HepG2 (cell line): Measurements from ENCODE around the gene STX10. TPM values are rescaled to one million over a fixed set of nuclear protein-coding genes. Genes with fewer than 3 reads are reported as not detected.

Source experiments
- ATF7-NPFF ChIP-seq: sonication (generic); formaldehyde crosslinking; IDR thresholded peaks from 2 replicates; pipeline ENCODE4 v1.8.1; 2023; ENCODE audit warnings: mild to moderate bottlenecking, low read depth, missing genetic modification reagents, moderate library complexity
- KDM3A ChIP-seq: IDR thresholded peaks from 2 replicates; pipeline ENCODE4 v1.6.1; 2018; ENCODE audit warnings: low read depth, missing compliant biosample characterization
- LCORL ChIP-seq, 2 experiments: fragments of 450-650 bp in 1 of 2; sonication (generic) in 1 of 2; formaldehyde crosslinking in 1 of 2; IDR thresholded peaks; 2 replicates each; pipeline versions ENCODE4 v1.5.0 to v1.6.1; 2017 to 2020; ENCODE audit warnings: antibody characterized with exemption in 1 of 2, missing genetic modification reagents in 1 of 2
- MBD4 ChIP-seq: IDR thresholded peaks from 2 replicates; pipeline ENCODE4 v1.6.1; 2012; ENCODE audit warnings: low read length, inconsistent platforms, borderline replicate concordance
- NFATC3 ChIP-seq: sonication (generic); formaldehyde crosslinking; IDR thresholded peaks from 2 replicates; pipeline ENCODE4 v1.5.1; 2020; ENCODE audit warnings: mild to moderate bottlenecking, missing genetic modification reagents
- SMARCE1 ChIP-seq: fragments of 450-650 bp; IDR thresholded peaks from 2 replicates; pipeline ENCODE4 v1.6.1; 2017; ENCODE audit warnings: borderline replicate concordance
- SYNCRIP ChIP-seq: fragments of 200-400 bp; formaldehyde crosslinking; IDR thresholded peaks from 2 replicates; pipeline ENCODE4 v1.6.1; 2018; ENCODE audit warnings: mild to moderate bottlenecking, low read depth, low read length; ENCODE audit not compliant: insufficient read depth
- ZNF17 ChIP-seq: sonication (generic); formaldehyde crosslinking; IDR thresholded peaks from 2 replicates; pipeline ENCODE4 v1.5.0; 2020; ENCODE audit warnings: mild to moderate bottlenecking, missing genetic modification reagents
- ZNF264 ChIP-seq: sonication (generic); formaldehyde crosslinking; IDR thresholded peaks from 2 replicates; pipeline ENCODE4 v1.4.0; 2020; ENCODE audit warnings: missing genetic modification reagents
- polyA plus RNA-seq, 8 experiments: library from polyadenylated mRNA; depleted of rRNA in 3 of 8; stranded (reverse) in 7 of 8; unstranded in 1 of 8; fragments of >200 nt; fragmentation: Illumina TruSeq in 4 of 8; extraction: Trizol in 4 of 8; gene quantifications; 2 replicates each; pipeline versions ENCODE4 v1.2.1 to v1.2.3, GENCODE V29; 2011 to 2016; ENCODE audit warnings: low read depth in 4 of 8, missing spikeins in 1 of 8, mixed read lengths in 1 of 8; ENCODE audit not compliant: insufficient read depth in 1 of 8
- total RNA-seq, 5 experiments: library from RNA; depleted of rRNA; stranded (reverse); fragments of >200 nt; fragmentation: Illumina TruSeq; extraction: Trizol; gene quantifications; 2 replicates each; pipeline ENCODE4 v1.2.3, GENCODE V29; 2016; ENCODE audit warnings: low read depth in 1 of 5
- TF ChIP-seq, protein P1 (sequence below): sonication (generic); formaldehyde crosslinking; IDR thresholded peaks from 2 replicates; pipeline ENCODE4 v1.5.0; 2020; ENCODE audit warnings: mild to moderate bottlenecking, missing genetic modification reagents, borderline replicate concordance
- TF ChIP-seq, protein P2 (sequence below): sonication (generic); formaldehyde crosslinking; IDR thresholded peaks from 2 replicates; pipeline ENCODE4 v1.4.0; 2020; ENCODE audit warnings: missing genetic modification reagents
- TF ChIP-seq, protein P3 (sequence below): sonication (generic); formaldehyde crosslinking; IDR thresholded peaks from 2 replicates; pipeline ENCODE4 v1.4.0; 2020; ENCODE audit warnings: mild to moderate bottlenecking, missing genetic modification reagents
- TF ChIP-seq, protein P4 (sequence below): fragments of 450-650 bp; IDR thresholded peaks from 2 replicates; pipeline ENCODE4 v1.6.1; 2016
- TF ChIP-seq, protein P5 (sequence below): sonication (generic); formaldehyde crosslinking; IDR thresholded peaks from 2 replicates; pipeline ENCODE4 v1.4.0; 2020; ENCODE audit warnings: missing genetic modification reagents; ENCODE audit errors: not compliant biosample characterization
- TF ChIP-seq, protein P6 (sequence below): sonication (generic); formaldehyde crosslinking; IDR thresholded peaks from 2 replicates; pipeline ENCODE4 v1.5.0; 2020; ENCODE audit warnings: mild to moderate bottlenecking, missing genetic modification reagents
- TF ChIP-seq, protein P7 (sequence below): sonication (generic); formaldehyde crosslinking; IDR thresholded peaks from 2 replicates; pipeline ENCODE4 v1.5.0; 2020; ENCODE audit warnings: mild to moderate bottlenecking, missing genetic modification reagents

STX10 gene
- total and polyA plus RNA-seq, 2 of the 13 experiments (the other 11 are each of a cell fraction or from before 2014, with no cell fraction given): 47.9 to 66.4 TPM

DNA sequence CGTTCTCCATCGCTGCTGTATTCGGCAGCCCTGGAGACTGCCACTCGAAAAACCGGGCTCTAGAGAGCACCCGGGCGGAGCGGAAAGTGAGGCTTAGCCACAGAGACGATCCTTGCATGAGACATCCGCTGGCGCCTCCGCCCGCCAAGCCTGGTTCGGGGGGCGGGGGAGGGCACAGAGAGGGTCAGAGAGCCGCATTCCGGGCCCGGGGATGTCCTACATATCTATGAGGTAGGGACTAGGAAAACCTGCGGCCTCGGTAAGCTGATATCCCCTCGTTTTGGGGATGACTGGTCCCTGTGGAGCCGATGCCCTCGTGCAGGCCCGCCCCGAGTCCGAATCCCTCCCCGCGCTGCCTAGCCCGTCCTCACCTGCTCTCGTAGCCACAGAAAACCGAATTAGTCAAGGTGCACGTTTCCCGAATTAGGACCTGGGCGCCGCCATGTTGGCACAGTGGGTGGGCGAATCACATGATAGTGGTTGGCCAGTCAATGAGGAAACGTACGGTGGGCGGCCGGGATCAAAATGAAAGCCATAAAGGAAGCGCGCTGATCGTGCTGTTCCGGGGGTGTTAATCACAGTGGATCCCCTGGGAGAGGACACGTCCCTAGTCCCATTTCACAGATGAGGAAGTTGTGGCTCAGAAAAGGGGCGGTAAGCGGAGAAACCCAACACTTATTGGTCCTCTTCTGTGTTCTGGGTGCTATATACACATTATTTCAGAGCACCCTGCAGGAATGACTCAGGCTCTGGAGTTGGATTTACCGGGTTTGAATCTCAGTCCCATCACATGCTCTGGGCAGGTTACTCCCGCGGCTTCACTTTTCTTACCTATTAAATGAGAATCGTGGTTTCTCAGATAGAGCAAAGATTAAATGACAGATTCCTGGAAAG is 33.6 kb downstream of the STX10 start, which contains the start of gene TRMT1 (continued):
- TF ChIP-seq, protein P1, sequence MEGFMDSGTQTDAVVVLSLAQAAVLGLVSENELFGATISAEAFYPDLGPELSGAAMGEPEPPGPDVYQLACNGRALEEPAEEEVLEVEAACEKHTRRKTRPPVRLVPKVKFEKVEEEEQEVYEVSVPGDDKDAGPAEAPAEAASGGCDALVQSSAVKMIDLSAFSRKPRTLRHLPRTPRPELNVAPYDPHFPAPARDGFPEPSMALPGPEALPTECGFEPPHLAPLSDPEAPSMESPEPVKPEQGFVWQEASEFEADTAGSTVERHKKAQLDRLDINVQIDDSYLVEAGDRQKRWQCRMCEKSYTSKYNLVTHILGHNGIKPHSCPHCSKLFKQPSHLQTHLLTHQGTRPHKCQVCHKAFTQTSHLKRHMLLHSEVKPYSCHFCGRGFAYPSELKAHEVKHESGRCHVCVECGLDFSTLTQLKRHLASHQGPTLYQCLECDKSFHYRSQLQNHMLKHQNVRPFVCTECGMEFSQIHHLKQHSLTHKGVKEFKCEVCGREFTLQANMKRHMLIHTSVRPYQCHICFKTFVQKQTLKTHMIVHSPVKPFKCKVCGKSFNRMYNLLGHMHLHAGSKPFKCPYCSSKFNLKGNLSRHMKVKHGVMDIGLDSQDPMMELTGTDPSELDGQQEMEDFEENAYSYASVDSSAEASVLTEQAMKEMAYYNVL (CRISPR knock-in tag): no peak
- TF ChIP-seq ATF7-NPFF (CRISPR knock-in tag) (no peak), ZNF17 (CRISPR knock-in tag) (no peak), NFATC3 (CRISPR knock-in tag) (0 out of 2 replicates have a peak, but pooled peaks have one; percentile 56), SYNCRIP (no peak), ZNF264 (CRISPR knock-in tag) (peak; percentile 73), MBD4 (no peak), LCORL (IDR thresholded peaks at IDR 0.05) (no peak), LCORL (CRISPR knock-in tag; IDR thresholded peaks at IDR 0.05) (no peak), KDM3A (CRISPR knock-in tag) (0 out of 2 replicates have a peak, but pooled peaks have one; percentile 54), SMARCE1 (no peak)
- TF ChIP-seq, protein P2, sequence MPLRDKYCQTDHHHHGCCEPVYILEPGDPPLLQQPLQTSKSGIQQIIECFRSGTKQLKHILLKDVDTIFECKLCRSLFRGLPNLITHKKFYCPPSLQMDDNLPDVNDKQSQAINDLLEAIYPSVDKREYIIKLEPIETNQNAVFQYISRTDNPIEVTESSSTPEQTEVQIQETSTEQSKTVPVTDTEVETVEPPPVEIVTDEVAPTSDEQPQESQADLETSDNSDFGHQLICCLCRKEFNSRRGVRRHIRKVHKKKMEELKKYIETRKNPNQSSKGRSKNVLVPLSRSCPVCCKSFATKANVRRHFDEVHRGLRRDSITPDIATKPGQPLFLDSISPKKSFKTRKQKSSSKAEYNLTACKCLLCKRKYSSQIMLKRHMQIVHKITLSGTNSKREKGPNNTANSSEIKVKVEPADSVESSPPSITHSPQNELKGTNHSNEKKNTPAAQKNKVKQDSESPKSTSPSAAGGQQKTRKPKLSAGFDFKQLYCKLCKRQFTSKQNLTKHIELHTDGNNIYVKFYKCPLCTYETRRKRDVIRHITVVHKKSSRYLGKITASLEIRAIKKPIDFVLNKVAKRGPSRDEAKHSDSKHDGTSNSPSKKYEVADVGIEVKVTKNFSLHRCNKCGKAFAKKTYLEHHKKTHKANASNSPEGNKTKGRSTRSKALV (CRISPR knock-in tag): no peak
- TF ChIP-seq, protein P3, sequence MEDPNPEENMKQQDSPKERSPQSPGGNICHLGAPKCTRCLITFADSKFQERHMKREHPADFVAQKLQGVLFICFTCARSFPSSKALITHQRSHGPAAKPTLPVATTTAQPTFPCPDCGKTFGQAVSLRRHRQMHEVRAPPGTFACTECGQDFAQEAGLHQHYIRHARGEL (CRISPR knock-in tag): no peak
- TF ChIP-seq, protein P4, sequence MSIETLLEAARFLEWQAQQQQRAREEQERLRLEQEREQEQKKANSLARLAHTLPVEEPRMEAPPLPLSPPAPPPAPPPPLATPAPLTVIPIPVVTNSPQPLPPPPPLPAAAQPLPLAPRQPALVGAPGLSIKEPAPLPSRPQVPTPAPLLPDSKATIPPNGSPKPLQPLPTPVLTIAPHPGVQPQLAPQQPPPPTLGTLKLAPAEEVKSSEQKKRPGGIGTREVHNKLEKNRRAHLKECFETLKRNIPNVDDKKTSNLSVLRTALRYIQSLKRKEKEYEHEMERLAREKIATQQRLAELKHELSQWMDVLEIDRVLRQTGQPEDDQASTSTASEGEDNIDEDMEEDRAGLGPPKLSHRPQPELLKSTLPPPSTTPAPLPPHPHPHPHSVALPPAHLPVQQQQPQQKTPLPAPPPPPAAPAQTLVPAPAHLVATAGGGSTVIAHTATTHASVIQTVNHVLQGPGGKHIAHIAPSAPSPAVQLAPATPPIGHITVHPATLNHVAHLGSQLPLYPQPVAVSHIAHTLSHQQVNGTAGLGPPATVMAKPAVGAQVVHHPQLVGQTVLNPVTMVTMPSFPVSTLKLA: peak; percentile 51
- TF ChIP-seq, protein P5, sequence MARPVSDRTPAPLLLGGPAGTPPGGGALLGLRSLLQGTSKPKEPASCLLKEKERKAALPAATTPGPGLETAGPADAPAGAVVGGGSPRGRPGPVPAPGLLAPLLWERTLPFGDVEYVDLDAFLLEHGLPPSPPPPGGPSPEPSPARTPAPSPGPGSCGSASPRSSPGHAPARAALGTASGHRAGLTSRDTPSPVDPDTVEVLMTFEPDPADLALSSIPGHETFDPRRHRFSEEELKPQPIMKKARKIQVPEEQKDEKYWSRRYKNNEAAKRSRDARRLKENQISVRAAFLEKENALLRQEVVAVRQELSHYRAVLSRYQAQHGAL (CRISPR knock-in tag): no peak
- TF ChIP-seq, protein P6, sequence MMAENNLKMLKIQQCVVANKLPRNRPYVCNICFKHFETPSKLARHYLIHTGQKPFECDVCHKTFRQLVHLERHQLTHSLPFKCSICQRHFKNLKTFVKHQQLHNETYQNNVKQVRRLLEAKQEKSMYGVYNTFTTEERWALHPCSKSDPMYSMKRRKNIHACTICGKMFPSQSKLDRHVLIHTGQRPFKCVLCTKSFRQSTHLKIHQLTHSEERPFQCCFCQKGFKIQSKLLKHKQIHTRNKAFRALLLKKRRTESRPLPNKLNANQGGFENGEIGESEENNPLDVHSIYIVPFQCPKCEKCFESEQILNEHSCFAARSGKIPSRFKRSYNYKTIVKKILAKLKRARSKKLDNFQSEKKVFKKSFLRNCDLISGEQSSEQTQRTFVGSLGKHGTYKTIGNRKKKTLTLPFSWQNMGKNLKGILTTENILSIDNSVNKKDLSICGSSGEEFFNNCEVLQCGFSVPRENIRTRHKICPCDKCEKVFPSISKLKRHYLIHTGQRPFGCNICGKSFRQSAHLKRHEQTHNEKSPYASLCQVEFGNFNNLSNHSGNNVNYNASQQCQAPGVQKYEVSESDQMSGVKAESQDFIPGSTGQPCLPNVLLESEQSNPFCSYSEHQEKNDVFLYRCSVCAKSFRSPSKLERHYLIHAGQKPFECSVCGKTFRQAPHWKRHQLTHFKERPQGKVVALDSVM (CRISPR knock-in tag): 0 out of 2 replicates have a peak, but pooled peaks have one; percentile 22
- TF ChIP-seq, protein P7, sequence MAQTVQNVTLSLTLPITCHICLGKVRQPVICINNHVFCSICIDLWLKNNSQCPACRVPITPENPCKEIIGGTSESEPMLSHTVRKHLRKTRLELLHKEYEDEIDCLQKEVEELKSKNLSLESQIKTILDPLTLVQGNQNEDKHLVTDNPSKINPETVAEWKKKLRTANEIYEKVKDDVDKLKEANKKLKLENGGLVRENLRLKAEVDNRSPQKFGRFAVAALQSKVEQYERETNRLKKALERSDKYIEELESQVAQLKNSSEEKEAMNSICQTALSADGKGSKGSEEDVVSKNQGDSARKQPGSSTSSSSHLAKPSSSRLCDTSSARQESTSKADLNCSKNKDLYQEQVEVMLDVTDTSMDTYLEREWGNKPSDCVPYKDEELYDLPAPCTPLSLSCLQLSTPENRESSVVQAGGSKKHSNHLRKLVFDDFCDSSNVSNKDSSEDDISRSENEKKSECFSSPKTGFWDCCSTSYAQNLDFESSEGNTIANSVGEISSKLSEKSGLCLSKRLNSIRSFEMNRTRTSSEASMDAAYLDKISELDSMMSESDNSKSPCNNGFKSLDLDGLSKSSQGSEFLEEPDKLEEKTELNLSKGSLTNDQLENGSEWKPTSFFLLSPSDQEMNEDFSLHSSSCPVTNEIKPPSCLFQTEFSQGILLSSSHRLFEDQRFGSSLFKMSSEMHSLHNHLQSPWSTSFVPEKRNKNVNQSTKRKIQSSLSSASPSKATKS: no peak
